Spleen (tissue), 11 donors: Measurements from ENCODE around the gene GNAI3. TPM values are rescaled to one million over a fixed set of nuclear protein-coding genes. Genes with fewer than 3 reads are reported as not detected.

Source experiments
- DNase-seq: peaks from one replicate; pipeline ENCODE4 v3.0.0-alpha.2; 2020
- H3K27ac ChIP-seq, 8 donors: fragments of 200-600 bp; sonication (generic) in 7 of 8; 1 replicate in 4 of 8; 2 replicates in 4 of 8; pipeline versions ENCODE4 v1.5.0 to v1.8.0; 2016 to 2021; ENCODE audit warnings: inconsistent platforms in 4 of 8, mild to moderate bottlenecking in 4 of 8, moderate library complexity in 1 of 8
- H3K27me3 ChIP-seq, 7 donors: fragments of 200-600 bp; sonication (generic) in 6 of 7; replicated peaks in 1 of 7; 1 replicate in 4 of 7; 2 replicates in 3 of 7; pipeline versions ENCODE4 v1.5.0 to v1.8.0; 2016 to 2021; ENCODE audit warnings: inconsistent platforms in 3 of 7, mild to moderate bottlenecking in 1 of 7
- H3K36me3 ChIP-seq, 6 donors: fragments of 200-600 bp; sonication (generic) in 5 of 6; 1 replicate in 4 of 6; 2 replicates in 2 of 6; pipeline versions ENCODE4 v1.5.0 to v1.8.0; 2016 to 2021; ENCODE audit warnings: inconsistent platforms in 2 of 6
- H3K4me1 ChIP-seq, 6 donors: fragments of 200-600 bp; sonication (generic) in 5 of 6; 1 replicate in 3 of 6; 2 replicates in 3 of 6; pipeline versions ENCODE4 v1.5.0 to v1.8.0; 2016 to 2021; ENCODE audit warnings: inconsistent platforms in 3 of 6
- H3K4me3 ChIP-seq, 8 donors: fragments of 200-600 bp; sonication (generic) in 7 of 8; 1 replicate in 4 of 8; 2 replicates in 4 of 8; pipeline versions ENCODE4 v1.5.0 to v1.8.0; 2016 to 2021; ENCODE audit warnings: inconsistent platforms in 4 of 8, mild to moderate bottlenecking in 4 of 8, moderate library complexity in 2 of 8
- H3K9me3 ChIP-seq, 8 donors: fragments of 200-600 bp; sonication (generic) in 7 of 8; 1 replicate in 4 of 8; 2 replicates in 4 of 8; pipeline versions ENCODE4 v1.5.0 to v1.8.0; 2016 to 2021; ENCODE audit warnings: inconsistent platforms in 4 of 8
- POLR2A ChIP-seq, 3 donors: fragments of 450-650 bp; IDR thresholded peaks; one replicate each; pipeline ENCODE4 v1.5.1; 2017; ENCODE audit warnings: antibody characterized with exemption in 3 of 3, mild to moderate bottlenecking in 1 of 3
- POLR2AphosphoS5 ChIP-seq, 3 donors: sonication (generic); formaldehyde crosslinking; IDR thresholded peaks; one replicate each; pipeline ENCODE4 v1.5.1; 2017; ENCODE audit warnings: antibody characterized with exemption in 3 of 3
- WGBS, 5 donors: extraction: QIAGEN DNeasy Blood & Tissue Kit in 3 of 5; methylation state at CpG; one replicate each; pipeline versions ENCODE4 v1.1.5 to v1.1.7; 2013 to 2018; 5-methylcytosine and 5-hydroxymethylcytosine counted together
- intact Hi-C: fragments of 100-400 bp; cut with DNase I; formaldehyde crosslinking; loops from one replicate; pipeline ENCODE4 v1.15.0; 2023; ENCODE audit warnings: low total_unique reads
- polyA plus RNA-seq, 3 donors: library from polyadenylated mRNA; stranded (reverse); fragments of 200-250 nt; gene quantifications; one replicate each; pipeline ENCODE4 v1.2.1, GENCODE V29; 2013
- total RNA-seq, 7 donors: library from RNA; depleted of rRNA in 3 of 7; stranded (reverse); fragments of >200 nt in 3 of 7; fragmentation: NEBNext Ultra II Directional in 4 of 7; extraction: Animal tissue kit (Norgen Biotek cat#: 25700) in 4 of 7; gene quantifications; one replicate each; pipeline versions ENCODE4 v1.1.0 to v1.2.1, GENCODE V29; 2016 to 2021
- TF ChIP-seq, protein P1 (sequence below), 11 experiments: fragments of 200-600 bp in 7 of 11; fragments of 450-650 bp in 4 of 11; sonication (generic) in 4 of 11; IDR thresholded peaks in 8 of 11; conservative IDR thresholded peaks in 3 of 11; 1 replicate in 7 of 11; 2 replicates in 4 of 11; pipeline versions ENCODE4 v1.4.0 to v1.8.0; 2016 to 2021; ENCODE audit warnings: antibody characterized with exemption in 11 of 11, inconsistent platforms in 4 of 11, mild to moderate bottlenecking in 1 of 11
- donor health status: healthy with polysubstance abuse.
- donor health status: DM: no; HTN: no; CAD: no; lungs with moderate emphysema.
- donor health status: DM: no; HTN: no; CAD: no.
- donor health status: Bipolar disorder and iron deficiency.
- donor health status: healthy.
- donor health status: DM: no; HTN: no; CAD: no.
- donor health status: DM: yes; HTN: yes; CAD: no.

Gene GNAI3
- total and polyA plus RNA-seq, 10 donors = 1.8 to 11.4 (median 9.2) TPM

DNA sequence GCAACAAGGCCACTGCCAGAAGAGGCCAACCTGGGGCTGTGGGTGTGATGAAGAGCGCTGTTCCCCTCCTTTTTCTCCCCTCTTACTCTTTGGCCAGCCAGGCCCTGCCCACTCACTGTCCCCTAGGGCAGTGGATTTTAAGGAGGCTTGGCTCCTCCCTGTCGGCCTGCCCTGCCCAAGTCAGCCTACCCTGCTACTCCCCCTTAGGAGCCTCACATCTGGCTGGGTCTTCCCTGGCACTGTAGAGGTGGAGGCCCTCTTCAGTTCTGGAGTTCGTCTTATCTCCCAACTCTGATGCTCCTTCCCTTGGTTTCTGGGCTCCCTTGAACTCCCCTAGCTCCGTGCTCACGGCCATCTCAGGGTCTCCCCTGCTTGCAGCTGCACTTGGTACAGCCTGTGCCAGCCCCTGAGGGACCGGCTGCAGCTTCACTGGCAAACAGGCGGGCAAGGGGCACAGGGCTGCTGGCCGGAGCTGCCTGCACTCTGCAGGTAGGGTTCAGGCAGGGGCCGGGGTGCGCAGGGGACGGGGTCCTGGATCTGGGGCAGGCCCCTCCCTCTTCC, 75.3 kb downstream of the GNAI3 start:
- Histone ChIP-seq H3K27ac (peak overlapping the region in 7 of 8 donors; percentile 9 to 98 (median 55)), H3K9me3 (no peaks in the 10 kb centered on the region), H3K36me3 (peaks cover 0 to 39% (median 32%) of the 10 kb centered on the region in 6 donors), H3K27me3 (no peaks in the 10 kb centered on the region), H3K4me1 (peaks cover 35 to 72% (median 62%) of the 10 kb centered on the region in 6 donors), H3K4me3 (peak overlapping the region in 6 of 8 donors; percentile 7 to 73 (median 27))
- DNase-seq = no peak
- intact Hi-C loops = no loop called here
- TF ChIP-seq POLR2AphosphoS5 (IDR thresholded peaks at IDR 0.05) (peak in 1 of 3 donors; percentile 4), POLR2A (IDR thresholded peaks at IDR 0.05) (no peak)
- TF ChIP-seq, protein P1, sequence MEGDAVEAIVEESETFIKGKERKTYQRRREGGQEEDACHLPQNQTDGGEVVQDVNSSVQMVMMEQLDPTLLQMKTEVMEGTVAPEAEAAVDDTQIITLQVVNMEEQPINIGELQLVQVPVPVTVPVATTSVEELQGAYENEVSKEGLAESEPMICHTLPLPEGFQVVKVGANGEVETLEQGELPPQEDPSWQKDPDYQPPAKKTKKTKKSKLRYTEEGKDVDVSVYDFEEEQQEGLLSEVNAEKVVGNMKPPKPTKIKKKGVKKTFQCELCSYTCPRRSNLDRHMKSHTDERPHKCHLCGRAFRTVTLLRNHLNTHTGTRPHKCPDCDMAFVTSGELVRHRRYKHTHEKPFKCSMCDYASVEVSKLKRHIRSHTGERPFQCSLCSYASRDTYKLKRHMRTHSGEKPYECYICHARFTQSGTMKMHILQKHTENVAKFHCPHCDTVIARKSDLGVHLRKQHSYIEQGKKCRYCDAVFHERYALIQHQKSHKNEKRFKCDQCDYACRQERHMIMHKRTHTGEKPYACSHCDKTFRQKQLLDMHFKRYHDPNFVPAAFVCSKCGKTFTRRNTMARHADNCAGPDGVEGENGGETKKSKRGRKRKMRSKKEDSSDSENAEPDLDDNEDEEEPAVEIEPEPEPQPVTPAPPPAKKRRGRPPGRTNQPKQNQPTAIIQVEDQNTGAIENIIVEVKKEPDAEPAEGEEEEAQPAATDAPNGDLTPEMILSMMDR (IDR thresholded peaks at IDR 0.05 in 8 of 11, conservative IDR thresholded peaks at IDR 0.05 in 3 of 11) = no peak
- 37 to 53% (median 43%) methylated on average over 6 to 11 of the region's 11 CpGs for WGBS, 5 donors

DNA sequence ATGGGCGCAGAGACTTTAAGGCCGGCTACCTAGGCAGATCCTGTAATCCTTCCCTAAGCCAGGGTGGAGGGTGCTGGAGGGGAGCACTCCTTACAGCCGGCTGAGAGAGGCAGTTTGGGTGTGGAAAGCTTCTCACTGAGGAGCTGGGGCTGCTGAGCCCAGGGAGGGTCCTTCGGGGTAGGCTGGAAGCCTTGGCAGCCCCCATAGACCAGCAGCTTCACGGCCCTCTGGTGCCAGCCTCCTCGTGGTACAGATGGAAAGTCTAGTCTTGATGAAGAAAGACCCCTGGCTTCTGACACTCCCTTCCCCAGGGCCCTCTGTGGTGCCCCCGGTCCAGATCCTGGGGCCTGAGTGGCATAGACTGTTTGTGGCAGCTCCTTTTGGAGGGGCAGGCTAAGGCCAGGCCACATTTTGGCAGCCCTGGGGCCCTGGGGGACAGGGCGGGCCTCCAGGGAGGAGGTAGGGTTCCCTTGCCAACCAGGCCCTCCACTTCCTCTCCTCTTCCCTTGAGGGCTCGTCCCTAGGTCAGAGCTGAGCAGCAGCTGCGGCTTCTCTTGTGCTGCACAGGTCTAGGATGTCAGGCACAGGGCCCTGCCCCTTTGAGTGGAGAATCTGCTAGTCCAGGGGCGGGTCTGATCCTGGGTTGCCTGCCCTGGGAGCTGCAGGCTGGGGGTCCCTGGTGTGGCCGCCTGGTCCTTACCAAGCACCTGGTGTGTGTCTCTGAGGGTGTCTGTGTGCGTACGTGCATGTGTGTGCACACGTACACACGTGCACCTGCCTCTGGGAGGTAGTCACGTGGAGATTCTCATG, 76.0 kb downstream of the GNAI3 start:
- TF ChIP-seq, protein P1 (IDR thresholded peaks at IDR 0.05 in 8 of 11, conservative IDR thresholded peaks at IDR 0.05 in 3 of 11) = no peak
- TF ChIP-seq POLR2AphosphoS5 (IDR thresholded peaks at IDR 0.05) = peak in 2 of 3 donors; percentile 13 to 57
- H3K27me3 ChIP-seq = no peaks in the 10 kb centered on the region
- peak overlapping the region; percentile 13 to 98 (median 54) for H3K27ac ChIP-seq
- no peak for DNase-seq
- intact Hi-C loops = loop anchor here (5.0 kb wide), 1 partner anchor 77 kb away; the partner anchor contains the start of gene GNAI3
- no peaks in the 10 kb centered on the region for H3K9me3 ChIP-seq
- peak overlapping the region in 6 of 8 donors; percentile 7 to 73 (median 27) for H3K4me3 ChIP-seq
- WGBS, 5 donors = 26 to 50% (median 47%) methylated on average over 9 to 17 of the region's 17 CpGs
- H3K4me1 ChIP-seq = peaks cover 30 to 65% (median 55%) of the 10 kb centered on the region in 6 donors
- peaks cover 0 to 46% (median 39%) of the 10 kb centered on the region in 6 donors for H3K36me3 ChIP-seq

DNA sequence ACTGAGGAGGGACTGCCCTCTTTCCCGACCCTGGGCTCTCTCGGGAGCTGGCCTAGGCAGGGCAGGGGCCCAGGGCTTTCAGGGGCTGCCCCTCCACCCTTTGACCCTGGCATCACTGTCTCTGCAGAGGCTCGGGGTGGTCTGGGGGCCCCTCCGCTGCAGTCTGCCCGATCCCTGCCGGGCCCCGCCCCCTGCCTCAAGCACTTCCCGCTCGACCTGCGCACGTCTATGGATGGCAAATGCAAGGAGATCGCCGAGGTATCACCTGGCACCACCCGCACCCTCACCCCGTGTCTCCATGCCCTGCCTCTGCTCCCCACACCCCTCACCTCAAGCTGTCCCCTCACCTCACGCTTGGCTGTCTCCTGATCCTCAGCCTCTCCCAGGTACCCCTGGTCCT, 76.8 kb downstream of the GNAI3 start:
- 83 to 93% (median 91%) methylated on average over 15 to 16 of the region's 16 CpGs for WGBS, 5 donors
- intact Hi-C loops = loop anchor here (5.0 kb wide), 1 partner anchor 78 kb away; the partner anchor contains the start of gene GNAI3
- H3K36me3 ChIP-seq = peaks cover 0 to 54% (median 46%) of the 10 kb centered on the region in 6 donors

More for the DNA sequence above, 76.8 kb downstream of the GNAI3 start:
- TF ChIP-seq POLR2A (IDR thresholded peaks at IDR 0.05) (no peak), POLR2AphosphoS5 (IDR thresholded peaks at IDR 0.05) (no peak)
- TF ChIP-seq, protein P1 (IDR thresholded peaks at IDR 0.05 in 8 of 11, conservative IDR thresholded peaks at IDR 0.05 in 3 of 11) = no peak
- no peaks in the 10 kb centered on the region for H3K27me3 ChIP-seq
- H3K27ac ChIP-seq = peak overlapping the region in 4 of 8 donors; percentile 13 to 98 (median 52)
- DNase-seq = no peak
- H3K9me3 ChIP-seq = no peaks in the 10 kb centered on the region
- peaks cover 28 to 57% (median 50%) of the 10 kb centered on the region in 6 donors for H3K4me1 ChIP-seq
- no peak overlapping the region for H3K4me3 ChIP-seq
